ENCODE results near the gene SYNE3.

The SYNE3 gene

GRCh38 chr14:95540236-95540855 lies 23.9 kb upstream of the SYNE3 start:
- H3K4me1 ChIP-seq (ENCODE audit: control insufficient read depth, insufficient read depth, low read length, poor library complexity, severe bottlenecking) = peaks cover 25% of the 10 kb centered on the region
- H3K27ac ChIP-seq (ENCODE audit: low read depth, low read length, severe bottlenecking) = no peak overlapping the region
- no peaks in the 10 kb centered on the region for H3K9me3 ChIP-seq (ENCODE audit: control insufficient read depth, low read length)
- no peak overlapping the region for H3K4me3 ChIP-seq (ENCODE audit: extremely low read depth, insufficient read depth, low read length, poor library complexity, severe bottlenecking)
- H3K36me3 ChIP-seq (ENCODE audit: control insufficient read depth, insufficient read depth, low read length) = peaks cover 21% of the 10 kb centered on the region
- 97 to 100% methylated on average over 3 to 4 of the region's 6 CpGs for WGBS, 2 experiments (ENCODE audit: insufficient coverage in 2 of 2)

GRCh38 chr14:95538801-95539509 lies 22.5 kb upstream of the SYNE3 start:
- peaks cover 7% of the 10 kb centered on the region for H3K36me3 ChIP-seq (ENCODE audit: control insufficient read depth, insufficient read depth, low read length)
- 91 to 93% methylated on average over 11 to 12 of the region's 14 CpGs for WGBS, 2 experiments (ENCODE audit: insufficient coverage in 2 of 2)
- H3K27ac ChIP-seq (ENCODE audit: low read depth, low read length, severe bottlenecking) = no peak overlapping the region

DNA sequence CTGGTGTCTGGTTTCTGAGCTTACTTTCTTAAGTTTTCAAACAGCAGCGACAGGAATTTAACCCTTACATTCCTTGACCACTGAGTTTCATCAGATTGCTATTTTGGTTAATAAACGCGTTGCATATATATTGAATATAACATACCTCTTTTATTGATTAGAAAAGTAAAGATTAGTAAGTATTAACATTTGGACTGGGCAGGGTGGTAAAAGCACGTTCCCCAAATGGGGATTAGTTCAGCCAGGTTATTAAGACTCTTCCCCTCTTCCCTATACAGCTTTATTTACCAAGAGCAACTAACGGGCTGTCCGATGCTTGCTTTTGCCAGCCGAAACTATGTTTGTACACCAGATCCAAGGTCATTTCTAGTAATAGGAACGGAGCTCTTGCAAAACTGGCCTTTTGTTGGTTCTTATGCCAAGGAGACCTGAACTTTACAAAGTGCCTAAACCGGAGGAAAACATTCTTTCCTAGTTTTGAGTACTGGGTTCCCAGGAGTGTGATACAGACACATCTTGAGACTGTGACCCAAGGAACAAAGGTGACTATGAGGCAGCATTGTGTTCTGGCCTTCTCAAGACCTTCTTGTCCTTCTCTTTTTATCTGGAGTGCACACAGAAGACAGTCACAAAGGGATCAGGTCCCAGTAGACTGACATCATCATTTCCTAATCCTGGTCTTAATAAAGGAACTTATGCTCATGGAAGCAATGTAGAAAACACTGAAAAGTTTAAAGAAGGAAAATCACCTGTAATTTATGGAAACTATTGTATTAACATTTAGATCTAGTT lies 21.0 kb upstream of the SYNE3 start:
- Histone ChIP-seq H3K27ac (ENCODE audit: low read depth, low read length, severe bottlenecking) (no peak overlapping the region), H3K4me3 (ENCODE audit: extremely low read depth, insufficient read depth, low read length, poor library complexity, severe bottlenecking) (no peak overlapping the region), H3K36me3 (ENCODE audit: control insufficient read depth, insufficient read depth, low read length) (peaks cover 4% of the 10 kb centered on the region), H3K4me1 (ENCODE audit: control insufficient read depth, insufficient read depth, low read length, poor library complexity, severe bottlenecking) (peaks cover 14% of the 10 kb centered on the region), H3K9me3 (ENCODE audit: control insufficient read depth, low read length) (no peaks in the 10 kb centered on the region)
- WGBS, 2 experiments (ENCODE audit: insufficient coverage in 2 of 2) = 92 to 94% methylated on average over 6 of the region's 9 CpGs

More at GRCh38 chr14:95538801-95539509, 22.5 kb upstream of the SYNE3 start:
- no peak overlapping the region for H3K4me3 ChIP-seq (ENCODE audit: extremely low read depth, insufficient read depth, low read length, poor library complexity, severe bottlenecking)
- peaks cover 11% of the 10 kb centered on the region for H3K4me1 ChIP-seq (ENCODE audit: control insufficient read depth, insufficient read depth, low read length, poor library complexity, severe bottlenecking)
- H3K9me3 ChIP-seq (ENCODE audit: control insufficient read depth, low read length) = no peaks in the 10 kb centered on the region

DNA sequence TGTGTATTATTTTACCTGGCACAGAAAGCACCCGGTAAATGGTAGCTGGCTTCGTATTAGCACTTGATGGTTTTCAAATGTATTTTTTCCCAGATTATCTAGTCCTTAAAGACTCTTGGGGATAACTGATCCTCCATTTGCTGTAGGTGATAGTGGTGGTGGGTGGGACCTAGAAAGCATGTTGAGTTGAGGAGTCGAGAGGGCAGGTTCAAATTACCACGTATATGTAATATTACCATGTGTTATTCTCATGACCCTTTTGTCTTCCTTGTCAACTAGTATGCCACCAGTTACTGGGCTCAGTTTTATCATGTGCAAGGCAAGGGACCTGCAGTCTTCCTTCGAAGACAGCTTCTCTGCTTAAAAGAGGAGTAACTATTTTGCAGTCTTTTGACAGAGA lies 20.2 kb upstream of the SYNE3 start:
- WGBS, 2 experiments (ENCODE audit: insufficient coverage in 2 of 2) = 90 to 100% methylated on average over 3 of the region's 5 CpGs

GRCh38 chr14:95536036-95536593 lies 19.7 kb upstream of the SYNE3 start:
- H3K36me3 ChIP-seq (ENCODE audit: control insufficient read depth, insufficient read depth, low read length) = peaks cover 13% of the 10 kb centered on the region
- 42% methylated on average over 2 of the region's 4 CpGs; no CpG with 5 or more reads in 1 of the 2 experiments for WGBS, 2 experiments (ENCODE audit: insufficient coverage in 2 of 2)
- peak overlapping the region; percentile 79 for H3K4me3 ChIP-seq (ENCODE audit: extremely low read depth, insufficient read depth, low read length, poor library complexity, severe bottlenecking)
- H3K4me1 ChIP-seq (ENCODE audit: control insufficient read depth, insufficient read depth, low read length, poor library complexity, severe bottlenecking) = peaks cover 27% of the 10 kb centered on the region
- no peak overlapping the region for H3K27ac ChIP-seq (ENCODE audit: low read depth, low read length, severe bottlenecking)
- no peaks in the 10 kb centered on the region for H3K9me3 ChIP-seq (ENCODE audit: control insufficient read depth, low read length)

More for the DNA sequence above, 20.2 kb upstream of the SYNE3 start:
- Histone ChIP-seq H3K27ac (ENCODE audit: low read depth, low read length, severe bottlenecking) (no peak overlapping the region), H3K4me1 (ENCODE audit: control insufficient read depth, insufficient read depth, low read length, poor library complexity, severe bottlenecking) (peaks cover 21% of the 10 kb centered on the region), H3K9me3 (ENCODE audit: control insufficient read depth, low read length) (no peaks in the 10 kb centered on the region), H3K4me3 (ENCODE audit: extremely low read depth, insufficient read depth, low read length, poor library complexity, severe bottlenecking) (peak overlapping the region; percentile 79), H3K36me3 (ENCODE audit: control insufficient read depth, insufficient read depth, low read length) (peaks cover 8% of the 10 kb centered on the region)

- H3K4me3 ChIP-seq (ENCODE audit: extremely low read depth, insufficient read depth, low read length, poor library complexity, severe bottlenecking) = peak overlapping the region; percentile 79
- 2 to 3% methylated on average over 45 of the region's 52 CpGs for WGBS, 2 experiments (ENCODE audit: insufficient coverage in 2 of 2)
- H3K4me1 ChIP-seq (ENCODE audit: control insufficient read depth, insufficient read depth, low read length, poor library complexity, severe bottlenecking) = peaks cover 33% of the 10 kb centered on the region
- peaks cover 20% of the 10 kb centered on the region for H3K36me3 ChIP-seq (ENCODE audit: control insufficient read depth, insufficient read depth, low read length)
- H3K9me3 ChIP-seq (ENCODE audit: control insufficient read depth, low read length) = no peaks in the 10 kb centered on the region
- H3K27ac ChIP-seq (ENCODE audit: low read depth, low read length, severe bottlenecking) = peak overlapping the region; percentile 57
These were observed 19.0 kb upstream of the SYNE3 start for GRCh38 chr14:95535226-95536021.

- 0% methylated on average over 69 to 72 of the region's 97 CpGs for WGBS, 2 experiments (ENCODE audit: insufficient coverage in 2 of 2)
- H3K27ac ChIP-seq (ENCODE audit: low read depth, low read length, severe bottlenecking) = peak within 1 kb of the TSS; percentile 92
- H3K4me1 ChIP-seq (ENCODE audit: control insufficient read depth, insufficient read depth, low read length, poor library complexity, severe bottlenecking) = peaks cover 33% of the 10 kb centered on the region
- peak within 1 kb of the TSS; percentile 79 for H3K4me3 ChIP-seq (ENCODE audit: extremely low read depth, insufficient read depth, low read length, poor library complexity, severe bottlenecking)
- H3K36me3 ChIP-seq (ENCODE audit: control insufficient read depth, insufficient read depth, low read length) = peaks cover 23% of the 10 kb centered on the region
- no peaks in the 10 kb centered on the region for H3K9me3 ChIP-seq (ENCODE audit: control insufficient read depth, low read length)
These were observed 18.1 kb upstream of the SYNE3 start, which contains the start of gene GLRX5 for GRCh38 chr14:95534299-95535225. TSS of gene GLRX5 (plus strand) at chr14:95535050. CDS start at chr14:95535090, 40 bp downstream.

DNA sequence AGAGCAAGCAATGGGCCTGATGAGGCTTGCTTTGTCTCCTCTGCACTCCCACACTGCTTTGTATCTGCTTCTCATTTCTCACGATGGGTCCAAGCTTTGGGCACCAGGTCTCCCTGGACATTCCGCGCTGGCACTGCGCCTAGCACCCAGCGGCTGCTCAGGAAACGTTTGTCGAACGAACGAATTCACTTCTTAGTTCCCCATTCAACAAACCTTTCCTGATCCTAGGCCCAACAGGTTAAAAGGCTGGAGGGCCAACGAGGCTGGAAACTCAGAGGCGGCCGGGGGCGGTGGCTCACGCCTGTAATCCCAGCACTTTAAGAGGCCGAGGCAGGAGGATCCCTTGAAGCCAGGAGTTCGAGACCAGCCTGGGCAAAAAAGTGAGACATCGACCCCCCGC lies 17.4 kb upstream of the SYNE3 start:
- Histone ChIP-seq H3K4me3 (ENCODE audit: extremely low read depth, insufficient read depth, low read length, poor library complexity, severe bottlenecking) (peak overlapping the region; percentile 79), H3K9me3 (ENCODE audit: control insufficient read depth, low read length) (no peaks in the 10 kb centered on the region), H3K36me3 (ENCODE audit: control insufficient read depth, insufficient read depth, low read length) (peaks cover 23% of the 10 kb centered on the region), H3K4me1 (ENCODE audit: control insufficient read depth, insufficient read depth, low read length, poor library complexity, severe bottlenecking) (peaks cover 33% of the 10 kb centered on the region), H3K27ac (ENCODE audit: low read depth, low read length, severe bottlenecking) (peak overlapping the region; percentile 92)
- 0 to 1% methylated on average over 10 to 11 of the region's 18 CpGs for WGBS, 2 experiments (ENCODE audit: insufficient coverage in 2 of 2)

- H3K4me3 ChIP-seq (ENCODE audit: extremely low read depth, insufficient read depth, low read length, poor library complexity, severe bottlenecking) = peak overlapping the region; percentile 79
- H3K36me3 ChIP-seq (ENCODE audit: control insufficient read depth, insufficient read depth, low read length) = peaks cover 23% of the 10 kb centered on the region
- H3K27ac ChIP-seq (ENCODE audit: low read depth, low read length, severe bottlenecking) = peak overlapping the region; percentile 92
- 18 to 23% methylated on average over 6 of the region's 10 CpGs for WGBS, 2 experiments (ENCODE audit: insufficient coverage in 2 of 2)
- peaks cover 33% of the 10 kb centered on the region for H3K4me1 ChIP-seq (ENCODE audit: control insufficient read depth, insufficient read depth, low read length, poor library complexity, severe bottlenecking)
- no peaks in the 10 kb centered on the region for H3K9me3 ChIP-seq (ENCODE audit: control insufficient read depth, low read length)
These were observed 17.0 kb upstream of the SYNE3 start for GRCh38 chr14:95533391-95533821.

Data from mesodermal cell (in vitro differentiated cells).